Transverse colon (tissue), 4 donors: ENCODE measurements around the gene ULBP3. TPM values are rescaled to one million over a fixed set of nuclear protein-coding genes. Genes with fewer than 3 reads are reported as not detected.
"Not testable (repeated sequence)": the region's sequence is repeated elsewhere in the genome, so short reads cannot be mapped to it uniquely, and the experiment has no call there.

Experiments
- DNase-seq: peaks from one replicate; pipeline ENCODE4 v3.0.0-alpha.2; 2019
- H3K27ac ChIP-seq, 4 donors: fragments of 200-600 bp; sonication (generic); 2 replicates each; pipeline ENCODE4 v1.5.1; 2016 to 2018; ENCODE audit warnings: inconsistent platforms in 4 of 4
- H3K27me3 ChIP-seq: fragments of 200-600 bp; sonication (generic); 2 replicates; pipeline ENCODE4 v1.5.1; 2017; ENCODE audit warnings: inconsistent platforms
- H3K36me3 ChIP-seq, 4 donors: fragments of 200-600 bp; sonication (generic); 2 replicates each; pipeline ENCODE4 v1.5.1; 2017 to 2019; ENCODE audit warnings: inconsistent platforms in 4 of 4
- H3K4me1 ChIP-seq, 4 donors: fragments of 200-600 bp; sonication (generic); 2 replicates each; pipeline ENCODE4 v1.5.1; 2017 to 2020; ENCODE audit warnings: inconsistent platforms in 4 of 4
- H3K4me3 ChIP-seq, 4 donors: fragments of 200-600 bp; sonication (generic); 1 replicate in 1 of 4; 2 replicates in 3 of 4; pipeline versions ENCODE4 v1.5.1 to v1.6.1; 2017 to 2019; ENCODE audit warnings: inconsistent platforms in 4 of 4
- H3K9me3 ChIP-seq, 2 donors: fragments of 200-600 bp; sonication (generic); 2 replicates each; pipeline ENCODE4 v1.5.1; 2017 to 2019; ENCODE audit warnings: inconsistent platforms in 2 of 2
- EP300 ChIP-seq: sonication (generic); formaldehyde crosslinking; IDR thresholded peaks from one replicate; pipeline ENCODE4 v1.6.1; 2017; ENCODE audit warnings: antibody characterized with exemption, low read depth
- POLR2A ChIP-seq: fragments of 450-650 bp; IDR thresholded peaks from one replicate; pipeline ENCODE4 v1.6.1; 2016; ENCODE audit warnings: antibody characterized with exemption, mild to moderate bottlenecking, moderate library complexity
- POLR2AphosphoS5 ChIP-seq, 3 donors: sonication (generic); formaldehyde crosslinking; IDR thresholded peaks; one replicate each; pipeline ENCODE4 v1.6.1; 2016; ENCODE audit warnings: antibody characterized with exemption in 3 of 3
- WGBS, 2 donors: methylation state at CpG; one replicate each; pipeline ENCODE4 v1.1.5; 2018; ENCODE audit warnings: low coverage in 1 of 2; 5-methylcytosine and 5-hydroxymethylcytosine counted together
- in situ Hi-C, 4 donors: fragments of 200-750 bp; cut with MboI; loops; one replicate each; pipeline versions ENCODE4 v1.15.0 to v1.15.1; 2017; ENCODE audit warnings: low sequenced_read_pairs in 3 of 4, low pct_ligation_motif_present in 1 of 4, low pct_unique_long_range_greater_than_20kb in 1 of 4
- intact Hi-C: fragments of 100-400 bp; cut with DNase I; formaldehyde crosslinking; loops from one replicate; pipeline ENCODE4 v1.15.1; 2023; ENCODE audit warnings: low total_unique reads
- total RNA-seq, 4 donors: library from RNA; depleted of rRNA; stranded (reverse); fragments of >200 nt; gene quantifications; one replicate each; pipeline ENCODE4 v1.1.0, GENCODE V29; 2016
- TF ChIP-seq, protein P1 (sequence below), 5 experiments: fragments of 200-600 bp in 3 of 5; fragments of 450-650 bp in 2 of 5; sonication (generic) in 3 of 5; IDR thresholded peaks; 1 replicate in 2 of 5; 2 replicates in 3 of 5; pipeline ENCODE4 v1.5.1; 2016 to 2017; ENCODE audit warnings: antibody characterized with exemption in 5 of 5, inconsistent platforms in 3 of 5, mild to moderate bottlenecking in 2 of 5, moderate library complexity in 1 of 5

Gene ULBP3
- total RNA-seq, 4 donors from 2014 or later: 0.79 to 2.0 TPM; not detected in 2

DNA sequence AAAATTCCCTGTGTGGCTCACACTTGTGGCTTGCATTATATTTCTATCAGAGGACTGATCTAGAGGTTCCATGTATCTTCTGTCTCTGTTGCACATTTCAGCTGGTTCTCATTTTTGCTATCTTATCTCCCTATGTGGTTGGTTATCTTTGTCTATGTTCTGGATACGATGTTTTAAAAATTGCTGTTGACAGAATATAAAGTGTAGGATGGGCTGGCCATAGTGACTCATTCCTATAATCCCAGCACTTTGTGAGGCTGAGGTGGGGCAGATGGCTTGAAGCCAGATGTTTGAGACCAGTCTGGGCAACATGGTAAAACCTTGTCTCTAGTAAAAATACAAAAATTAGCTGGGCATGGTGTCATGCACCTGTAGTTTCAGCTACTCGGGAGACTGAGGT, 9.9 kb upstream of the ULBP3 start:
- no peaks in the 10 kb centered on the region for H3K27me3 ChIP-seq
- no peaks in the 10 kb centered on the region for H3K36me3 ChIP-seq
- no peak overlapping the region for H3K4me3 ChIP-seq
- TF ChIP-seq POLR2AphosphoS5 (IDR thresholded peaks at IDR 0.05) (peak in 1 of 3 donors; percentile 30), EP300 (no peak)
- TF ChIP-seq, protein P1, sequence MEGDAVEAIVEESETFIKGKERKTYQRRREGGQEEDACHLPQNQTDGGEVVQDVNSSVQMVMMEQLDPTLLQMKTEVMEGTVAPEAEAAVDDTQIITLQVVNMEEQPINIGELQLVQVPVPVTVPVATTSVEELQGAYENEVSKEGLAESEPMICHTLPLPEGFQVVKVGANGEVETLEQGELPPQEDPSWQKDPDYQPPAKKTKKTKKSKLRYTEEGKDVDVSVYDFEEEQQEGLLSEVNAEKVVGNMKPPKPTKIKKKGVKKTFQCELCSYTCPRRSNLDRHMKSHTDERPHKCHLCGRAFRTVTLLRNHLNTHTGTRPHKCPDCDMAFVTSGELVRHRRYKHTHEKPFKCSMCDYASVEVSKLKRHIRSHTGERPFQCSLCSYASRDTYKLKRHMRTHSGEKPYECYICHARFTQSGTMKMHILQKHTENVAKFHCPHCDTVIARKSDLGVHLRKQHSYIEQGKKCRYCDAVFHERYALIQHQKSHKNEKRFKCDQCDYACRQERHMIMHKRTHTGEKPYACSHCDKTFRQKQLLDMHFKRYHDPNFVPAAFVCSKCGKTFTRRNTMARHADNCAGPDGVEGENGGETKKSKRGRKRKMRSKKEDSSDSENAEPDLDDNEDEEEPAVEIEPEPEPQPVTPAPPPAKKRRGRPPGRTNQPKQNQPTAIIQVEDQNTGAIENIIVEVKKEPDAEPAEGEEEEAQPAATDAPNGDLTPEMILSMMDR (IDR thresholded peaks at IDR 0.05): no peak
- in situ Hi-C loops (loop anchor here (10.0 to 25.0 kb wide), 3 partner anchors 316 to 734 kb away; no protein-coding TSS in a partner anchor), intact Hi-C loops (no loop called here)
- H3K4me1 ChIP-seq: no peaks in the 10 kb centered on the region
- H3K27ac ChIP-seq: no peak overlapping the region
- H3K9me3 ChIP-seq: no peaks in the 10 kb centered on the region
- WGBS, 2 donors: 40 to 75% methylated on average over 1 to 2 of the region's 2 CpGs
- peak; percentile 53 for DNase-seq

DNA sequence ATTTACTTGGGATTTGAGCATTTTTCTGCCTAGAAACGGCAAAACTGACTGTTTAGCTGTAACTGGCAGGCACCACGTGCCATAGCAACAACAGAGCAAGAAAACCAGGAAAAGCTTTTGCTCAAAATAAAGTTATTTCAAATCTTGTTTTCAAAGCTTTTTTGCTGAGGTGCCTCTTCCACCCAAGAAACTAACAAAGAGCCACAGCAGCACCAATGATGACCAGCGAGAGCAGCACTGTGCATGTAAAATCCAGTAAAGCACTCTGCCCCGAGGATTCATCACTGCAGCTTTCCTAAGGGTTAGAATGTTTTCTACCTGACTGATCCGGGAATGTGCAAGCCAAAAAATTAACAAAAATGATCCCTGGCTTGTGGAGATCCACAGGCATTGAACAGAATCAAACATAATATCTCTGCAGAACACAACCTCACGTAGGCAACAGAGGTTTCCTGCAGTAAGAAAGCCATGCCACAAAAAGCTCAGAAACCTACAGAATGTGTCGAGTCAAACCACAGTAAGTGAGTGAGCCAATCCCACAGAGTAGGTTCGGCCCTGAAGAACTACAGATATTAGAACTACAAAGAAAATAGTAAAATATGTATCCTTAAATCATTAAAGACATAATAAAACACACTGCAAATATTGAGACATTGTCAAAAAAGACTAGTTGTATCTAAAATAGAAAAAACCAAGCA, 7.4 kb upstream of the ULBP3 start:
- no peaks in the 10 kb centered on the region for H3K36me3 ChIP-seq
- TF ChIP-seq POLR2AphosphoS5 (IDR thresholded peaks at IDR 0.05) (no peak), EP300 (no peak), POLR2A (no peak)
- TF ChIP-seq, protein P1 (IDR thresholded peaks at IDR 0.05): no peak
- H3K4me1 ChIP-seq: peaks cover 2 to 10% (median 8%) of the 10 kb centered on the region in 4 donors
- H3K27ac ChIP-seq: no peak overlapping the region
- no peaks in the 10 kb centered on the region for H3K9me3 ChIP-seq
- H3K27me3 ChIP-seq: peaks cover 4% of the 10 kb centered on the region
- intact Hi-C loops (no loop called here), in situ Hi-C loops (loop anchor here (10.0 to 25.0 kb wide), 3 partner anchors 318 to 736 kb away; no protein-coding TSS in a partner anchor)
- WGBS, 2 donors: 58% methylated on average over 4 to 8 of the region's 8 CpGs
- no peak for DNase-seq
- H3K4me3 ChIP-seq: no peak overlapping the region

DNA sequence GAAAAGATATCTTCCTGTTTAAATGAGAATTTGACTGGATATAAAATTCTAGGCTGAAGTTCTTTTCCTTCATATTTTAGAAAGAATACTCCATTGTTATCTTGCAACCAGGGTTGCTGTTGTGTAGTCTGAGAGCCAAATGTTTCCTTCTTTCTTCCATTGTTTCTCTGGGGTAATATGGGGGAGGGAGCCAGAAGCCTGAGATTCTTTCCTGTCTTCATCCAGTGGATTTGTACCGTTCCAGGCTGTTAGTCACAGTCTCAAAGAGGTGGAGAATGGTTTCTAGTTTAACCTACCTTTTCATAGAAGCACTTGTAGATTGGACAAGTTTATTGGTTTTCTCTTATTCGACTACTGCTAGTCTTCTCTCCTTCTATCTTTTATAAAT, 6.1 kb upstream of the ULBP3 start:
- no peak overlapping the region for H3K4me3 ChIP-seq
- H3K9me3 ChIP-seq: no peaks in the 10 kb centered on the region
- intact Hi-C loops: no loop called here
- H3K36me3 ChIP-seq: no peaks in the 10 kb centered on the region
- 42 to 80% methylated on average over 1 to 2 of the region's 2 CpGs for whole genome bisulfite sequencing, 2 donors
- H3K4me1 ChIP-seq: peaks cover 2 to 12% (median 8%) of the 10 kb centered on the region in 4 donors
- in situ Hi-C loops: loop anchor here (10.0 to 25.0 kb wide), 3 partner anchors 320 to 737 kb away; no protein-coding TSS in a partner anchor
- TF ChIP-seq POLR2A (no peak), EP300 (no peak), POLR2AphosphoS5 (IDR thresholded peaks at IDR 0.05) (no peak)
- TF ChIP-seq, protein P1 (IDR thresholded peaks at IDR 0.05): no peak
- DNase-seq: no peak
- peaks cover 4% of the 10 kb centered on the region for H3K27me3 ChIP-seq
- no peak overlapping the region for H3K27ac ChIP-seq

DNA sequence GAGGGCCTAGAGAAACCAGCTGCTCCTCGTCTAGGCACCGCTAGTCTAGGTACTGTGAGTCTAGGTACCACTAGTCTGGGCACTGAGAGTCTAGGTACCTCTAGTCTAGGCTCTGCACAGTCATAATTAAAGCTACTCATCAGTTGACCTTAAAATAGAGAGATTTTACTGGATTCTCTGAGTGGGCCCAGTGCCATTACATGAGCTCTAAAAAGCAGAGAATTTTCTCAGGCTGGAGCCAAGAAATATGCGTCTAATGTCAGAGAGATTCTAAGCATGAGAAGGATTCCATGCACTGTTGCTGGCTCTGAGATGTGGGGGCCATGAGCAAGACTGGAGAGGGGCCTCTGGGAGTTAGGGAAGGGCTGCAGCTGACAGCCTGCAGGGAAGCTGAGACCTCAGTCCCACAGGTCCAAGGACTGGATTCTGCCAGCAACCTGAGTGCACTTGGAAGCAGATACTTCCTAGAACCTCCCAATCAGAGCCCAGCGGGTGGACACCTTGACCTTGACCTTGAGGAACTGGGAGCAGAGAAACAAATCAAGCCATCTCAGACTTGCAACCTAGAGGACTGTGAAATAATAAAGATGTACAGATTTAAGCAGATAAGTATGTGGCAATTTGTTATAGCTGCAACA, 5.6 kb upstream of the ULBP3 start:
- WGBS, 2 donors: 80 to 85% methylated on average over 1 to 4 of the region's 4 CpGs
- DNase-seq, H3K27ac ChIP-seq, intact Hi-C loops, H3K4me3 ChIP-seq, H3K36me3 ChIP-seq, H3K27me3 ChIP-seq, H3K9me3 ChIP-seq: not testable (repeated sequence)
- peaks cover 2 to 12% (median 9%) of the 10 kb centered on the region in 4 donors for H3K4me1 ChIP-seq
- in situ Hi-C loops: loop anchor here (10.0 to 25.0 kb wide), 3 partner anchors 320 to 738 kb away; no protein-coding TSS in a partner anchor
